ENCODE measurements around the gene GBP6. TPM values are rescaled to one million over a fixed set of nuclear protein-coding genes. Genes with fewer than 3 reads are reported as not detected.
A peak's percentile ranks its signal among the peaks of the same experiment; 100 is the strongest.
"Not testable (repeated sequence)": the region's sequence is repeated elsewhere in the genome, so short reads cannot be mapped to it uniquely, and the experiment has no call there.

The GBP6 gene
- total RNA-seq, 1 experiment from 2014 or later, result not detected

GRCh38 chr1:89407360-89407759, 43.5 kb downstream of the GBP6 start:
- ChIA-PET POLR2A (no interaction called here), CTCF (no interaction called here)
- Mint-ChIP-seq H3K36me3 (no peaks in the 10 kb centered on the region), H3K27ac (no peak overlapping the region), H3K9me3 (0 out of 2 replicates have a peak, but pooled peaks cover 3% of the 10 kb centered on the region), H3K4me1 (peaks cover 13% of the 10 kb centered on the region), H3K4me3 (no peak overlapping the region), H3K27me3 (ENCODE audit: low read depth) (no peaks in the 10 kb centered on the region; the same call in 1 of the 2 replicates)
- TF ChIP-seq TCF7 (CRISPR knock-in tag; IDR thresholded peaks at IDR 0.05; ENCODE audit: low read depth), result no peak
- TF ChIP-seq ELF4 (CRISPR knock-in tag; IDR thresholded peaks at IDR 0.05; ENCODE audit: low read depth), result no peak
- no peak for TF ChIP-seq IRF2 (CRISPR knock-in tag; IDR thresholded peaks at IDR 0.05; ENCODE audit: borderline replicate concordance, low read depth)
- TF ChIP-seq KAT7 (CRISPR knock-in tag; IDR thresholded peaks at IDR 0.05; ENCODE audit: borderline replicate concordance), result no peak
- TF ChIP-seq CREM (CRISPR knock-in tag; IDR thresholded peaks at IDR 0.05), result no peak
- DNase-seq (ENCODE audit: low spot score) (no peak), ATAC-seq (no peak)

GRCh38 chr1:89407768-89408167, 43.9 kb downstream of the GBP6 start:
- ATAC-seq; H3K36me3 Mint-ChIP-seq; CTCF ChIA-PET; DNase-seq (ENCODE audit: low spot score); H3K4me3 Mint-ChIP-seq; H3K27ac Mint-ChIP-seq; H3K9me3 Mint-ChIP-seq; H3K27me3 Mint-ChIP-seq (ENCODE audit: low read depth); POLR2A ChIA-PET: not testable (repeated sequence)
- H3K4me1 Mint-ChIP-seq, result peaks cover 13% of the 10 kb centered on the region

- TF ChIP-seq NFATC4 (CRISPR knock-in tag; IDR thresholded peaks at IDR 0.05) (no peak), NFE2L1 (CRISPR knock-in tag; IDR thresholded peaks at IDR 0.05) (0 out of 2 replicates have a peak, but pooled peaks have one; percentile 36), ERG (CRISPR knock-in tag; IDR thresholded peaks at IDR 0.05) (no peak), SOX15 (CRISPR knock-in tag; IDR thresholded peaks at IDR 0.05) (no peak)
- ChIA-PET POLR2A (no interaction called here), CTCF (interaction anchor here (1.3 kb wide), 1 partner anchor 19 kb away, joined by 4 read pairs; no protein-coding TSS in a partner anchor)
- H3K4me1 Mint-ChIP-seq, result peaks cover 2% of the 10 kb centered on the region; the same call in 1 of the 2 replicates
- ATAC-seq, result no peak
- DNase-seq (ENCODE audit: low spot score), result no peak
- no peak overlapping the region for H3K4me3 Mint-ChIP-seq
- H3K9me3 Mint-ChIP-seq, result no peaks in the 10 kb centered on the region; the same call in none of the 2 replicates
- H3K36me3 Mint-ChIP-seq, result no peaks in the 10 kb centered on the region
- H3K27me3 Mint-ChIP-seq (ENCODE audit: low read depth), result no peaks in the 10 kb centered on the region; the same call in 1 of the 2 replicates
- H3K27ac Mint-ChIP-seq, result no peak overlapping the region
Observed at GRCh38 chr1:89425056-89425455, 61.2 kb downstream of the GBP6 start.

GRCh38 chr1:89429062-89429461, 65.2 kb downstream of the GBP6 start:
- H3K36me3 Mint-ChIP-seq, result no peaks in the 10 kb centered on the region
- DNase-seq (ENCODE audit: low spot score) (no peak), ATAC-seq (no peak)
- no peak overlapping the region for H3K27ac Mint-ChIP-seq
- no peaks in the 10 kb centered on the region for H3K9me3 Mint-ChIP-seq
- H3K4me3 Mint-ChIP-seq, result no peak overlapping the region
- ChIA-PET POLR2A (no interaction called here), CTCF (no interaction called here)
- H3K27me3 Mint-ChIP-seq (ENCODE audit: low read depth), result no peaks in the 10 kb centered on the region
- no peaks in the 10 kb centered on the region for H3K4me1 Mint-ChIP-seq
- TF ChIP-seq ZNF425 (CRISPR knock-in tag; conservative IDR thresholded peaks at IDR 0.05), result no peak
- TF ChIP-seq, protein P1, sequence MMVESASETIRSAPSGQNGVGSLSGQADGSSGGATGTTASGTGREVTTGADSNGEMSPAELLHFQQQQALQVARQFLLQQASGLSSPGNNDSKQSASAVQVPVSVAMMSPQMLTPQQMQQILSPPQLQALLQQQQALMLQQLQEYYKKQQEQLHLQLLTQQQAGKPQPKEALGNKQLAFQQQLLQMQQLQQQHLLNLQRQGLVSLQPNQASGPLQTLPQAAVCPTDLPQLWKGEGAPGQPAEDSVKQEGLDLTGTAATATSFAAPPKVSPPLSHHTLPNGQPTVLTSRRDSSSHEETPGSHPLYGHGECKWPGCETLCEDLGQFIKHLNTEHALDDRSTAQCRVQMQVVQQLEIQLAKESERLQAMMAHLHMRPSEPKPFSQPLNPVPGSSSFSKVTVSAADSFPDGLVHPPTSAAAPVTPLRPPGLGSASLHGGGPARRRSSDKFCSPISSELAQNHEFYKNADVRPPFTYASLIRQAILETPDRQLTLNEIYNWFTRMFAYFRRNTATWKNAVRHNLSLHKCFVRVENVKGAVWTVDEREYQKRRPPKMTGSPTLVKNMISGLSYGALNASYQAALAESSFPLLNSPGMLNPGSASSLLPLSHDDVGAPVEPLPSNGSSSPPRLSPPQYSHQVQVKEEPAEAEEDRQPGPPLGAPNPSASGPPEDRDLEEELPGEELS (CRISPR knock-in tag; IDR thresholded peaks at IDR 0.05), result no peak

DNA sequence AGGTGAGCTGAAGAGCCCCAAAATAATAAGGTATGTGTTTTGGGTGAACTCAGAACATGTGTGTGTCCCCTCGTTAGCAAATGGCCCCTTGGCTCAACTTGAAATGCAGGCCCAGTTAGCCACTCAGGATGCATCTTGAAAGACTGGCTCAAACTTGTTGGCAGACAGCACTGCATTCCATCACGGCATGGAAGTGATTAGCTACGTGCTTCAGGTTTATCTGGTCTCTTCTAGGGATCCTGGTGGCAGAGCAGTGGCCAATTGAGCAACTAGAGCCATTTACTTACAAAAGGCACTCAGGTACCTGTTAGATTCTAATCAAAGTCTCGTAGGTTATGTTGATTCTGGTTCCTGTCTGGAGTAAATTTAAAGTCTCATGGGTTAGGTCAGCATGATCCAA, 65.8 kb downstream of the GBP6 start:
- POLR2A ChIA-PET; H3K4me1 Mint-ChIP-seq; H3K27me3 Mint-ChIP-seq (ENCODE audit: low read depth); H3K27ac Mint-ChIP-seq; DNase-seq (ENCODE audit: low spot score); H3K9me3 Mint-ChIP-seq; H3K36me3 Mint-ChIP-seq; CTCF ChIA-PET; H3K4me3 Mint-ChIP-seq: not testable (repeated sequence)
- peak; percentile 58 for ATAC-seq
